ENCODE measurements around the gene NID2. TPM values are rescaled to one million over a fixed set of nuclear protein-coding genes. Genes with fewer than 3 reads are reported as not detected.

The NID2 gene
- total and polyA plus RNA-seq, 9 of the 15 experiments (the other 6 are each of a cell fraction or from before 2014, with no cell fraction given): 0.04 to 0.45 (median 0.16) TPM; not detected in 3

DNA sequence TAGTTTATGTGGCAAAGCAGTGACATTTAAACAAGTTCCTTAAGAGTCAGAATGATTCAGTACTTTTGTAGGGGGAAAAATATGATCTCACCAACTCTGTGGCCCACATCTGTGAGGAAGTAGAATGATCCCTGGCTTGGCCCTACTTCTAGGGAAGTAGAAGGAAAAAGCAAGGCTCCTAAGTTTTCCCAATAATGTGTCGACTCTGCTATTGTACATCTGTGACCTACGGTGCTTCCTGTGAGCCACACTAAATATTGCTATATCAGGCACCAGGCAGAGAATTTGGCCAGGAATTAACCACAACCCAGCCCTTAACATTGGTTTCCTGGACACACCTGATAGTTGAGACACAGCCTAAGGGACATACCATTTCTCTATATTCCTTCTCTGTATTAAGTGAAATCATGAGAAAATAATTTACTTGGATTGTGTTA is 9.3 kb upstream of the NID2 start:
- no peak overlapping the region for H3K27ac ChIP-seq (ENCODE audit: extremely low read depth, low read depth, low read length)
- FAIRE-seq: no peak
- H3K27me3 ChIP-seq (ENCODE audit: control insufficient read depth in 2 of 2, insufficient read depth in 2 of 2, low read length in 2 of 2): no peaks in the 10 kb centered on the region
- no peak overlapping the region for H3K4me3 ChIP-seq
- ATAC-seq: no peak
- H3K36me3 ChIP-seq (ENCODE audit: control insufficient read depth, insufficient read depth, low read length): no peaks in the 10 kb centered on the region
- in situ Hi-C loops (cut with MboI): no loop called here
- no TSS peak for BruUV-seq (replicated peaks)
- intact Hi-C loops (cut with micrococcal nuclease): no loop called here
- no peak for DNase-seq (ENCODE audit: extremely low read depth in 1 of 4, low spot score in 3 of 4)
- H3K4me2 ChIP-seq (ENCODE audit: insufficient read depth, low read length): no peak overlapping the region
- no peaks in the 10 kb centered on the region for H4K20me1 ChIP-seq (replicated peaks; ENCODE audit: control insufficient read depth, insufficient read depth, low read length)
- CTCF ChIA-PET (ENCODE audit: low intra/inter-chr PET ratio): no interaction called here
- POLR2A ChIA-PET: no interaction called here
- H3K4me1 ChIP-seq (replicated peaks in 1 of 2; ENCODE audit: control insufficient read depth in 2 of 2, insufficient read depth in 2 of 2, low read length in 2 of 2): no peaks in the 10 kb centered on the region
- WGBS (ENCODE audit: insufficient coverage, low coverage, missing lambda C conversion rate): 0% methylated on average over 2 of the region's 2 CpGs
- H3K9me1 ChIP-seq (ENCODE audit: control insufficient read depth, insufficient read depth, low read length): no peaks in the 10 kb centered on the region
- H3K79me2 ChIP-seq (ENCODE audit: control insufficient read depth, insufficient read depth, low read length): no peaks in the 10 kb centered on the region
- H2AFZ ChIP-seq (ENCODE audit: low read depth, low read length): no peak overlapping the region
- TF ChIP-seq ZNF134 (CRISPR knock-in tag; conservative IDR thresholded peaks at IDR 0.05) (no peak), ZNF444 (CRISPR knock-in tag; IDR thresholded peaks at IDR 0.05) (no peak), SUPT5H (IDR thresholded peaks at IDR 0.05) (no peak), SMAD1 (IDR thresholded peaks at IDR 0.05; ENCODE audit: low read depth, low read length, partially characterized antibody) (no peak), ZNF699 (CRISPR knock-in tag; IDR thresholded peaks at IDR 0.05; ENCODE audit: insufficient replicate concordance) (no peak), ZC3H11A (IDR thresholded peaks at IDR 0.05; ENCODE audit: low read depth, low read length) (no peak), RAD21 (CRISPR knock-in tag; conservative IDR thresholded peaks at IDR 0.05 in 1 of 2, IDR thresholded peaks at IDR 0.05 in 1 of 2) (no peak), ZFP36 (IDR thresholded peaks at IDR 0.05; ENCODE audit: low read depth, low read length, partially characterized antibody) (no peak)
- TF ChIP-seq, protein P1, sequence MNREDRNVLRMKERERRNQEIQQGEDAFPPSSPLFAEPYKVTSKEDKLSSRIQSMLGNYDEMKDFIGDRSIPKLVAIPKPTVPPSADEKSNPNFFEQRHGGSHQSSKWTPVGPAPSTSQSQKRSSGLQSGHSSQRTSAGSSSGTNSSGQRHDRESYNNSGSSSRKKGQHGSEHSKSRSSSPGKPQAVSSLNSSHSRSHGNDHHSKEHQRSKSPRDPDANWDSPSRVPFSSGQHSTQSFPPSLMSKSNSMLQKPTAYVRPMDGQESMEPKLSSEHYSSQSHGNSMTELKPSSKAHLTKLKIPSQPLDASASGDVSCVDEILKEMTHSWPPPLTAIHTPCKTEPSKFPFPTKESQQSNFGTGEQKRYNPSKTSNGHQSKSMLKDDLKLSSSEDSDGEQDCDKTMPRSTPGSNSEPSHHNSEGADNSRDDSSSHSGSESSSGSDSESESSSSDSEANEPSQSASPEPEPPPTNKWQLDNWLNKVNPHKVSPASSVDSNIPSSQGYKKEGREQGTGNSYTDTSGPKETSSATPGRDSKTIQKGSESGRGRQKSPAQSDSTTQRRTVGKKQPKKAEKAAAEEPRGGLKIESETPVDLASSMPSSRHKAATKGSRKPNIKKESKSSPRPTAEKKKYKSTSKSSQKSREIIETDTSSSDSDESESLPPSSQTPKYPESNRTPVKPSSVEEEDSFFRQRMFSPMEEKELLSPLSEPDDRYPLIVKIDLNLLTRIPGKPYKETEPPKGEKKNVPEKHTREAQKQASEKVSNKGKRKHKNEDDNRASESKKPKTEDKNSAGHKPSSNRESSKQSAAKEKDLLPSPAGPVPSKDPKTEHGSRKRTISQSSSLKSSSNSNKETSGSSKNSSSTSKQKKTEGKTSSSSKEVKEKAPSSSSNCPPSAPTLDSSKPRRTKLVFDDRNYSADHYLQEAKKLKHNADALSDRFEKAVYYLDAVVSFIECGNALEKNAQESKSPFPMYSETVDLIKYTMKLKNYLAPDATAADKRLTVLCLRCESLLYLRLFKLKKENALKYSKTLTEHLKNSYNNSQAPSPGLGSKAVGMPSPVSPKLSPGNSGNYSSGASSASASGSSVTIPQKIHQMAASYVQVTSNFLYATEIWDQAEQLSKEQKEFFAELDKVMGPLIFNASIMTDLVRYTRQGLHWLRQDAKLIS (CRISPR knock-in tag; IDR thresholded peaks at IDR 0.05): no peak
- TF ChIP-seq, protein P2, sequence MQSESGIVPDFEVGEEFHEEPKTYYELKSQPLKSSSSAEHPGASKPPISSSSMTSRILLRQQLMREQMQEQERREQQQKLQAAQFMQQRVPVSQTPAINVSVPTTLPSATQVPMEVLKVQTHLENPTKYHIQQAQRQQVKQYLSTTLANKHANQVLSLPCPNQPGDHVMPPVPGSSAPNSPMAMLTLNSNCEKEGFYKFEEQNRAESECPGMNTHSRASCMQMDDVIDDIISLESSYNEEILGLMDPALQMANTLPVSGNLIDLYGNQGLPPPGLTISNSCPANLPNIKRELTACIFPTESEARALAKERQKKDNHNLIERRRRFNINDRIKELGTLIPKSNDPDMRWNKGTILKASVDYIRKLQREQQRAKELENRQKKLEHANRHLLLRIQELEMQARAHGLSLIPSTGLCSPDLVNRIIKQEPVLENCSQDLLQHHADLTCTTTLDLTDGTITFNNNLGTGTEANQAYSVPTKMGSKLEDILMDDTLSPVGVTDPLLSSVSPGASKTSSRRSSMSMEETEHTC (IDR thresholded peaks at IDR 0.05): no peak
- H3K9ac ChIP-seq (ENCODE audit: insufficient read depth in 1 of 2, low read depth in 2 of 2, low read length in 2 of 2): no peak overlapping the region
- H3K9me3 ChIP-seq (replicated peaks; ENCODE audit: control insufficient read depth, insufficient read depth, low read depth, low read length): no peaks in the 10 kb centered on the region

Measured in K562 (cell line).